UCSD-AML1 (cell line): ENCODE results near the gene PVALEF.
"Not testable (repeated sequence)": the region's sequence is repeated elsewhere in the genome, so short reads cannot be mapped to it uniquely, and the experiment has no call there.

Experiments
- DNase-seq: peaks from one replicate; lab custom pipeline; 2025; ENCODE audit not compliant: unreplicated experiment; lab: John Stamatoyannopoulos, UW

The PVALEF gene

DNA sequence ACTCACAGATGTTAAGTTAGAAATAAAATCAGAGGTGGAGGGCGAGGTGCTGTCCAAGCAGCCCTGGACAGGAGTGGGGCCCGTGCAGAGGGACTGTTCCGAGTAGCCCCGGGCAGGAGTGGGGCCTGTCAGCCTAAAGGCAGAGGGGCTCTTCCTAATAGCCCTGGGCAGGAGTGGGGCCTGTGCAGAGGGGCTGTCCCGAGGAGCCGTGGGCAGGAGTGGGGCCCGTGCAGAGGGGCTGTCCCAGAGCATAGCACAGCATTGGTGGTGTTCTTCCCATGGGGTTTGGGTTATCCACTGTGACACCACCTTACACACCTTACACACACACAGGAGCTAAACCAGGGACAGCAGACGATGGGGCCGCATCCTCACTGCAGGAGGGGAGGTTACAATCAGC, 47.1 kb downstream of the PVALEF start:
- no peak for DNase-seq

GRCh38 chr17:81213978-81214377, 48.7 kb downstream of the PVALEF start:
- DNase-seq: no peak

GRCh38 chr17:81217491-81217890, 52.2 kb downstream of the PVALEF start:
- no peak for DNase-seq

DNA sequence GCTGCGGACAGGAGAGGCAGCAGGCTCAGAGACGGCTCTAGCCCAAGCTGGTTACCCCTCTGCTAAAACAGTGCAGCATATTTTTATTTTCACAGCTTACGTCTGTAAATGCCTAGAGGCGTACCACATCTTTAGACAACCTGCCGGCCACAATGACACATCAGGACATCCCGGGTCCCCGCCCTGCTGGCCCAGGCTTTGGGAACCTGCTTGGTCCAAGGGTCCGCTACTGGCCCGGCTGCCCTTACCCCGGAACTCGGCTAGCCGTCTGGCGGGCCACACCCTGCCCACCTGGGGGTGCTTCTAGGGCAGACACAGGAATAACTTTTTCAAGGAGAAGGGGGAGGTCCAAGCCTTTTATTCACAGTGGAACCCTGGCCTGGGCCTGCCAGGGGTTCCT, 53.2 kb downstream of the PVALEF start:
- DNase-seq: no peak

- no peak for DNase-seq
These were observed 53.7 kb downstream of the PVALEF start for GRCh38 chr17:81218991-81219390.

DNA sequence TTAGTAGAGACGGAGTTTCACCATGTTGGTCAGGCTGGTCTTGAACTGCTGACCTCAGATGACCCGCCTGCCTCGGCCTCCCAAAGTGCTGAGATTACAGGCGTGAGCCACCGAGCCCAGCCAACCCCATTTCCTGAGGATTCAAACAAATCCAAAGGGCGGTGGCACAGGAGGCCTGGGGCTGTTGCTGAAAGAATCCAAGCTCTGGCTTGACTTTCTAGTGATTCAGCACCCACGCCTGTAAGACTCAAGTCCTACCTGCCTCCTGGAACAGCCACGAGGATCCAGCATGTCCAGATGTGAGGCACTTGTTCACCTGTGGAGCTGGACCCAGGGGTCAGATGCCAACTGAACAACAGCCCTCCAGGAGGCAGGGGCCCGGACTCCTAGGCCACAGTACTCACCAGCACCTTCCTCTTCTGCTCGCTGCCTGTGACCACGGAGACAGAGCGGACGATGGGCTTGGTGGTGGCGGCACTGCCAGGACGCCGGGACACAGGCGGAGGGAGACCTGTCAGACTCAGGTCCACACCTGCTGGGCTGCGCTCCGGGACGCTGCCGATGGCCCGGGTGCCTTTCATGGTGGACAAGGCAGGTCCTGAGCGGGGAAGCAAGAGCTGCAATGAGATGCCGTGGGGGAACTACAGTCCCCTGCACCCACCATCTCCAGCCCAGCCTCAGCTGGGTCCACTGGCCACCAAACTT, 54.3 kb downstream of the PVALEF start:
- DNase-seq: no peak

- DNase-seq: no peak
These were observed 56.1 kb downstream of the PVALEF start for GRCh38 chr17:81221371-81221841.

DNA sequence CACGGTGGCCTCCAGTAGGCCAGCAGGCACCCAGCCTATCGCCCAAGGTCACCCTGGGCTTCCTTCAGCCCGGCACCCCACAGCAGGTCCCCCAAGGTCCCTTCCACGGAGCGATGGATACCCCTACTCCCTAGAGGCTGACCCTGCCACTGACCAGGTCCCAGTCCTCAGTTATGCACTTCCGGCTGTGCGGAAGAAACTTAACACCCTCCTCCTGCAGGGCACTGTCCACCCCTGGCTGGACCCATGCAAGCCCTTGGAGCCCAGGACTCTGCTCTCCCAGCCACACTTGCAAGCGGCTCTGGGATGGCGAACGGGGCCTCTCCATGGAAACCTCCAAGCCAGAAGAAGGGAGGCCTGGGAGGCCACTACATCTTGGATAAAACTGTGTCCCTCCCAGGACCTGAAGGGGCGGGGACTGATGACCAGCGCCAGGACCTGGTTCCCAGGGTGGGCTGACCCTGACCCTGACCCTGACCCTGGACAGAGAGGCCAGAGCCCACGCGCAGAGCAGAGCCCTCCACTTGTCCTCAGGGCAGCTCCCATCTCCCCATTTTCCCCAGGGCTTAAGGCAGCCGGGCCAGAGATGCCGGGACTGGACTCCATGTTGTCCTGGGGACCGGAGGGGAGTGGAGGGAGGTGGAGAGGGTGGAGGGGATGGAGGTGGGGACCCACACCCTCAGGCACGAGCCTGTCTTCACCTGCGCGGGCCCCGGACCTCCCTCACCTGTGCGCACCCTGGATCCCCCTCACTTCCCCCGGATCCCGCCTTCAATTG, 56.7 kb downstream of the PVALEF start:
- no peak for DNase-seq

GRCh38 chr17:81222620-81222905, 57.3 kb downstream of the PVALEF start:
- DNase-seq: no peak

GRCh38 chr17:81222906-81223761, 57.8 kb downstream of the PVALEF start, which contains the start of gene CEP131:
Gene CEP131 (minus strand): TSS chr17:81222965. CDS start chr17:81220056, 2,909 bp downstream.
- DNase-seq: peak; percentile 99

- DNase-seq: peak; percentile 54
These were observed 58.4 kb downstream of the PVALEF start for GRCh38 chr17:81223762-81224130.

DNA sequence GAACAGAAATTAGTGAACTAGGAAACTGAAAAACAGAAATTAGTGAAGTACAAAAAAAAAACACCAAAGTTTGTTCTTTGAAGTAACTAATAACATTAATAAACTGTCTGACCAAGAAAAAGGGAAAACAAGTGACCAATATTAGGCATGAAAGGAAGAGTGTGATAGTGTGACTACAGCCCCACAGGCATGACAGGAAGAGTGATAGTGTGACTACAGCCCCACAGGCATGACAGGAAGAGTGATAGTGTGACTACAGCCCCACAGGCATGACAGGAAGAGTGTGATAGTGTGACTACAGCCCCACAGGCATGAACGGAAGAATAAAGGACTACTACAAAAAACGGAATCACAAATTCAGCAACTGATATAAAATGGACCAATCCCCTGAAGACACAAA, 62.3 kb downstream of the PVALEF start:
- DNase-seq: not testable (repeated sequence)

DNA sequence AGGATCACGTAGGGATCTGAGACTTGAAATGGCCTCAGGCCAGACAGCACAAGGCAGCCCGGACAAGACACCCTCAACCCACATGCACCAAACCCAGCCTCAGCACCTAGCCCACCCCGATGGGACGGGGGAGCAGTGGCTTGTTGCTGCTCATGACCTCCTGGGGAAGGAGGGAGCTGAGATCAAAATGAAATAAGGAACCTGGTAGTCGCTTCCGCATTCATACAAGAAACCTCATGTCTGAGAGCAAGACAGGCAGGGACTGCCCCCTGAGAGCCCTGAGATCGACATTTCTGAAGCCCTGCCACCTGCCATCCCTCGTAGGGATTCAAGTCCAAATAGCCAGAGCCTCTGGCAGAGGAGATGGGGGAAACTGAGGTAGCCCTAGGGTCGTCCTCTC, 63.1 kb downstream of the PVALEF start:
- DNase-seq: peak; percentile 45

DNA sequence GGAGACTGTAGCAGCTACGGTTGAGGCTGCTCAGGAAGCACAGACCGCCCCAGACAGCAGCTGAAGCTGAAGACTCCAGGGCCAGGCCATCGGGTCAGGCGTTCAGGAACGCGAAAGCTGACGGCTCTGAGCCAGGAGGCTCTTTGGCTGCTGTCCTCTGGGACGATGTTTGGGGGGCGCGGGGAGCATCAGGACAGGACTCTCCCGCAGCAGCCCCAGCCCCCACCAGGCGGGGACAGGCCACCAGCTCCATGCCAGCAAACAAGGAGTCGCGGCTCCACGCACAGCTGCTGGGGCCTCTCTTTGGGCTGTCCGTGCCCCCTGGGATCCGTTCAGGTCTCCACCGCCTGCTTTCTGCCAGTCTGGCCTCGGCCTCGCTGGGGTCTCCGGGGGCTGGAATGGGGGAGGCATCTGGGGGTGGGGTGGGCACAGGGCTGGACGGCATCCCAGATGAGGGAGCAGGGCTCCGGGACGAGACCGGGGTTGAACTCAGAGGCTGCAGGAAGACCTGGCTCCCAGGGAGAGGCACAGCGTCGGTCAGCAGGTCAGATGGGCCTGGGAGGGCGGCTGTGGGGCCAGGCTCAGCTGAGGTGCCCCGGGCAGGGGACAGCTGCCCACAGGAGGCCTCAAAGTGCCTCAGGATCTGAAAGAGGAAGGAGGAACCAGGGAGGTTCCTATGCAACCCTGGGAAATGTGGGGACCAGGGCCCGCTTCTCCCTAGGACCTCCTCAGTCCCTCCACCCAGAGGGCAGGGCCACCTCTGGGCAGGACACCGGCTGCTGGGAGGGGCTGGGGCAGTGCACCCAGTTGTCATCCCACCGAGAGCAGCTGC, 63.7 kb downstream of the PVALEF start:
- no peak for DNase-seq

- no peak for DNase-seq
These were observed 64.3 kb downstream of the PVALEF start for GRCh38 chr17:81229666-81229920.

- peak; percentile 34 for DNase-seq
These were observed 64.9 kb downstream of the PVALEF start for GRCh38 chr17:81230043-81230820.

DNA sequence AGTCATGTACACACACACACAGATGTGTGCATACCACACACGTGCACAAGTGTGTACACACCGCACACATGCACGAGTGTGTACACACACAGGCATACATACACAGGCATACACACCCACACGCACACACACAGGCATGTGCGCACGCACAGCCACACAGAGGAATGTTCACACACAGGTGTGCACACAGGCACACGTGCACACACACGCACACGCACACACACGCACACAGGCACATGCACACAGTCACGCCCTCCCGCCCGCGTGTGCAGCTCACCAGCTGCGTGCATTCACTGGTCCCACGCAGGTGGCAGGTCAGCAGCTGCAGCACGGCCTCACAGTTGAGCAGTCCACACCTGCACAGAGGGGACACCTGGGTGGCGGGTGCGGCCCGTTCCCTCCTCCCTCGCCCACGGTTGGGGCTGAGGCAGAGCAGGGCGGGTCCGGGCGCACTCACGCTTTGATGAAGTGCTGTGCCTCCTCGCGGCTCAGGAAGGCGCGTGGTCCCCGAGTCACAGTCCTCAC, 65.9 kb downstream of the PVALEF start:
- DNase-seq: no peak

DNA sequence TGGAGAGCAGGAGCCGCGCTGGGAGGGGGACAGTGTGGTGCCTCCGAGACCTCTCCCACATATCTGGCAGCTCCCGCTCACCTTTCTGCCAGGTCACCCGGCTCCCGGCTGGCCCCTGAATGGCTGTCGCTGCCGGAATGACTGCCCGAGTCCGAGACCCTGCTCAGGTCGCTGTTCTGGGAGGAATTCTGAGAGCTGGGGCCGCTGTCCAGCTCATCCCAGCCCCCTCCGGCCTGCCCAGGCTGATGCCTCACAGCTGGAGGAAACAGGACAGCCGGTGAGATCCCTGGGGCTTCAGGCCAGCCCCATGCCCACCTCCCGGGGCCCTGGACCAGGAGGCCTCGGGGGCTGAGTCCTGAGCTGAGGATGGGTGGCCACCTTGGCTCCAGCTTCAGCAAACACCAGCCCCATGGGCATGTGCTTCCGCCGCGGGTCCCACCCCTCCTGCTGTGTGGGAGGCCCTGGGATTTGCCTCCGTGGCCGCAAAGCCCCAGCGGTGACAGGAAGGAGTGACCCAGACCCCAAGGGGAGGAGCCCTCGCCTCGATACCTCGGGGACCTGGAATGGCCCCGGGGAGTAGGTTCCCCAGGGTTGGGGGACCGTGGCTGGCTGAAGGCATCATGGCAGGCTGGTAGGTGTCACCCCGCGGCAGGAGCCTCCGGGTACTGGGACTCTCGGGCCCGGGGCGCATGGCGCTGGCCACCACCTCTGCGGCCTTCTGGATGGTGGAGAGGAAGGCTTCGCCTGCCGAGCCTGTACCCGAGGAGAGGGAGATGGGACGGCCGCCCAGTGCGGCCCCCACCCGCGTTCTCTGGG, 66.7 kb downstream of the PVALEF start:
- no peak for DNase-seq
